Measurements from ENCODE around the gene GCC1.

DNA sequence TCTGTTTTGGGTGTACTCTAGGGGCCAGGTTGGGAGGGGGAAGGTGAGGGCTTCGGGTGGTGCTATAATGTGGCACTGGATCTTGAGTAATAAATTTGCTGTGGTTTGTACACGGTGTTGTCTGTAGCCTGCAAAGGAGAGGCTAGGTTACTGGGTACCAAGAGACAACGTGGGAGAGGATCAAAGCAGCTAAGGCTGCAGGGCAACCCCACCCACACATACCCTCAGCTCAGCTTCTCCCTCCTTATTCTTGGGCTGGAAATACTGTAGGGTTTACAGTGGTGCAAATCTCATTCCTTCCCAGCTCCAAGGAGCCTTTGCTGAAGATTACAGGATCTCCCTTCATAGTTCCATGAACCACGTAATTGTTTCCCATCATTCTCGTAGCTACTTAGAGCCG, 6.2 kb upstream of the GCC1 start:
- TF ChIP-seq, protein P1, sequence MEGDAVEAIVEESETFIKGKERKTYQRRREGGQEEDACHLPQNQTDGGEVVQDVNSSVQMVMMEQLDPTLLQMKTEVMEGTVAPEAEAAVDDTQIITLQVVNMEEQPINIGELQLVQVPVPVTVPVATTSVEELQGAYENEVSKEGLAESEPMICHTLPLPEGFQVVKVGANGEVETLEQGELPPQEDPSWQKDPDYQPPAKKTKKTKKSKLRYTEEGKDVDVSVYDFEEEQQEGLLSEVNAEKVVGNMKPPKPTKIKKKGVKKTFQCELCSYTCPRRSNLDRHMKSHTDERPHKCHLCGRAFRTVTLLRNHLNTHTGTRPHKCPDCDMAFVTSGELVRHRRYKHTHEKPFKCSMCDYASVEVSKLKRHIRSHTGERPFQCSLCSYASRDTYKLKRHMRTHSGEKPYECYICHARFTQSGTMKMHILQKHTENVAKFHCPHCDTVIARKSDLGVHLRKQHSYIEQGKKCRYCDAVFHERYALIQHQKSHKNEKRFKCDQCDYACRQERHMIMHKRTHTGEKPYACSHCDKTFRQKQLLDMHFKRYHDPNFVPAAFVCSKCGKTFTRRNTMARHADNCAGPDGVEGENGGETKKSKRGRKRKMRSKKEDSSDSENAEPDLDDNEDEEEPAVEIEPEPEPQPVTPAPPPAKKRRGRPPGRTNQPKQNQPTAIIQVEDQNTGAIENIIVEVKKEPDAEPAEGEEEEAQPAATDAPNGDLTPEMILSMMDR (IDR thresholded peaks at IDR 0.05): no peak
- TF ChIP-seq EZH2 (IDR thresholded peaks at IDR 0.05; ENCODE audit: borderline replicate concordance, insufficient read depth, low read depth, low read length, poor library complexity, severe bottlenecking): no peak
